SK-N-SH (cell line): ENCODE results near the gene TRAF1. TPM values are rescaled to one million over a fixed set of nuclear protein-coding genes. Genes with fewer than 3 reads are reported as not detected.

Experiments used
- CTCF ChIA-PET: fragments of 300-600, 350-600 bp; formaldehyde crosslinking; extraction: SDS; loops from one replicate; lab custom pipeline; 2021; lab: Yijun Ruan, JAX
- POLR2A ChIA-PET: fragments of 350-600 bp; sonication (Branson Sonifier 250); formaldehyde crosslinking; extraction: SDS; loops from one replicate; lab custom pipeline; 2020; ENCODE audit warnings: antibody characterized with exemption, inconsistent platforms; lab: Yijun Ruan, JAX
- DNase-seq: peaks from one replicate; pipeline ENCODE4 v3.0.0; 2012
- H2AFZ ChIP-seq: fragments of 200-600 bp; sonication (generic); 2 replicates; pipeline ENCODE4 v1.8.1; 2016; ENCODE audit warnings: antibody characterized with exemption, mild to moderate bottlenecking, low read depth
- H3F3A ChIP-seq: fragments of 200-600 bp; sonication (generic); replicated peaks from 2 replicates; pipeline ENCODE3; 2016; ENCODE audit warnings: antibody characterized with exemption, mild to moderate bottlenecking; ENCODE audit not compliant: insufficient read depth
- H3K27ac ChIP-seq, 2 experiments: fragments of 200-500 bp in 1 of 2; fragments of 200-600 bp in 1 of 2; sonication (Bioruptor generic) in 1 of 2; sonication (generic), shearing (Covaris generic) in 1 of 2; 2 replicates each; pipeline versions ENCODE4 v1.5.1 to v1.6.1; 2014 to 2016; ENCODE audit warnings: low read depth in 2 of 2, inconsistent platforms in 1 of 2, low read length in 1 of 2, mild to moderate bottlenecking in 1 of 2, mixed read lengths in 1 of 2
- H3K27me3 ChIP-seq: fragments of 200-600 bp; sonication (generic), shearing (Covaris generic); 2 replicates; pipeline ENCODE4 v1.6.1; 2016; ENCODE audit warnings: mixed run types; ENCODE audit not compliant: insufficient read depth
- H3K36me3 ChIP-seq, 2 experiments: fragments of 200-500 bp in 1 of 2; fragments of 200-600 bp in 1 of 2; sonication (Bioruptor generic) in 1 of 2; sonication (generic) in 1 of 2; replicated peaks in 1 of 2; 2 replicates each; pipeline versions ENCODE3 to v1.5.1; 2014 to 2016; ENCODE audit warnings: low read length in 1 of 2, mild to moderate bottlenecking in 1 of 2; ENCODE audit not compliant: insufficient read depth in 2 of 2, control insufficient read depth in 1 of 2
- H3K4me1 ChIP-seq, 2 experiments: fragments of 200-500 bp in 1 of 2; fragments of 200-600 bp in 1 of 2; sonication (Bioruptor generic) in 1 of 2; sonication (generic), shearing (Covaris generic) in 1 of 2; 2 replicates each; pipeline versions ENCODE4 v1.5.1 to v1.6.1; 2014 to 2016; ENCODE audit warnings: low read depth in 1 of 2, low read length in 1 of 2, mixed run types in 1 of 2; ENCODE audit not compliant: insufficient read depth in 2 of 2, control insufficient read depth in 1 of 2
- H3K4me2 ChIP-seq: fragments of 200-600 bp; sonication (generic), shearing (Covaris generic); 2 replicates; pipeline ENCODE4 v1.6.1; 2017; ENCODE audit warnings: mixed run types
- H3K4me3 ChIP-seq, 2 experiments: fragments of 200-500 bp in 1 of 2; fragments of 200-600 bp in 1 of 2; sonication (Bioruptor generic) in 1 of 2; sonication (generic), shearing (Covaris generic) in 1 of 2; 2 replicates each; pipeline versions ENCODE4 v1.5.1 to v1.8.1; 2014 to 2016; ENCODE audit warnings: low read depth in 2 of 2, inconsistent platforms in 1 of 2, low read length in 1 of 2, mild to moderate bottlenecking in 1 of 2, mixed read lengths in 1 of 2, moderate library complexity in 1 of 2
- H3K79me2 ChIP-seq: fragments of 200-600 bp; sonication (generic); 2 replicates; pipeline ENCODE4 v1.8.1; 2017; ENCODE audit warnings: mild to moderate bottlenecking; ENCODE audit not compliant: insufficient read depth
- H3K9ac ChIP-seq: fragments of 200-600 bp; sonication (generic); 2 replicates; pipeline ENCODE4 v1.6.1; 2017; ENCODE audit warnings: mixed run types
- H3K9me2 ChIP-seq: fragments of 200-600 bp; sonication (generic); 2 replicates; pipeline ENCODE4 v1.6.1; 2017; ENCODE audit warnings: mixed run types
- H3K9me3 ChIP-seq: fragments of 200-600 bp; sonication (generic); 2 replicates; pipeline ENCODE4 v1.6.1; 2017; ENCODE audit warnings: mixed run types, mild to moderate bottlenecking, moderate library complexity
- H4K20me1 ChIP-seq: fragments of 200-600 bp; sonication (generic); 2 replicates; pipeline ENCODE4 v1.6.1; 2017; ENCODE audit warnings: mild to moderate bottlenecking, mixed run types; ENCODE audit not compliant: insufficient read depth
- CTCF ChIP-seq: fragments of 200-600 bp; sonication (generic); IDR thresholded peaks from 2 replicates; pipeline ENCODE4 v1.6.1; 2017; ENCODE audit warnings: antibody characterized with exemption, mild to moderate bottlenecking, moderate library complexity
- ELF1 ChIP-seq: IDR thresholded peaks from 2 replicates; pipeline ENCODE4 v1.4.0; 2012
- FOXM1 ChIP-seq: IDR thresholded peaks from 2 replicates; pipeline ENCODE4 v1.4.0; 2012; ENCODE audit warnings: low read depth, mild to moderate bottlenecking
- GABPA ChIP-seq: IDR thresholded peaks from 2 replicates; pipeline ENCODE4 v1.4.0; 2012; ENCODE audit warnings: low read depth, mild to moderate bottlenecking
- GATA2 ChIP-seq: sonication (generic); formaldehyde crosslinking; IDR thresholded peaks from 2 replicates; pipeline ENCODE4 v1.5.0; 2020; ENCODE audit warnings: mild to moderate bottlenecking, missing genetic modification reagents
- MAX ChIP-seq: IDR thresholded peaks from 2 replicates; pipeline ENCODE4 v1.4.0; 2012; ENCODE audit warnings: low read depth
- MXI1 ChIP-seq: IDR thresholded peaks from 2 replicates; pipeline ENCODE4 v1.6.1; 2012; ENCODE audit warnings: mild to moderate bottlenecking, low read depth, low read length, improper control_type of control experiment
- NRF1 ChIP-seq: IDR thresholded peaks from 2 replicates; pipeline ENCODE4 v1.6.1; 2012; ENCODE audit warnings: low read depth, mild to moderate bottlenecking, low read length
- PBX3 ChIP-seq: IDR thresholded peaks from 2 replicates; pipeline ENCODE4; 2012
- POLR2AphosphoS5 ChIP-seq: IDR thresholded peaks from 2 replicates; pipeline ENCODE4 v1.6.1; 2012; ENCODE audit warnings: low read depth, low read length
- RAD21 ChIP-seq: IDR thresholded peaks from 2 replicates; pipeline ENCODE4 v1.6.1; 2012; ENCODE audit warnings: mild to moderate bottlenecking, low read length
- RFX5 ChIP-seq: IDR thresholded peaks from 2 replicates; pipeline ENCODE4 v1.6.1; 2012; ENCODE audit warnings: mild to moderate bottlenecking, improper control_type of control experiment, low read length
- SIN3A ChIP-seq: IDR thresholded peaks from 2 replicates; pipeline ENCODE4 v1.6.1; 2012; ENCODE audit warnings: low read depth, mild to moderate bottlenecking, low read length, moderate library complexity, borderline replicate concordance
- TAF1 ChIP-seq: IDR thresholded peaks from 2 replicates; pipeline ENCODE4 v1.6.1; 2012; ENCODE audit warnings: low read depth, mild to moderate bottlenecking, low read length, moderate library complexity, borderline replicate concordance
- USF2 ChIP-seq: fragments of 150-350 bp; IDR thresholded peaks from 2 replicates; pipeline ENCODE4 v1.6.1; 2017; ENCODE audit warnings: antibody characterized with exemption, low read length, low read depth, borderline replicate concordance
- ZBTB33 ChIP-seq: IDR thresholded peaks from 2 replicates; pipeline ENCODE4 v1.4.0; 2012; ENCODE audit warnings: low read depth, borderline replicate concordance
- WGBS: methylation state at CpG from one replicate; pipeline ENCODE4 v1.1.6; 2017; ENCODE audit warnings: low lambda C conversion rate; 5-methylcytosine and 5-hydroxymethylcytosine counted together
- polyA plus RNA-seq, 3 experiments: library from polyadenylated mRNA; depleted of rRNA; stranded (reverse); fragments of >200 nt; gene quantifications; 2 replicates each; pipeline ENCODE4 v1.2.3, GENCODE V29; 2012

TRAF1 gene
- polyA plus RNA-seq, 1 of the 3 experiments (the other 2 are of a cell fraction), result 1.2 TPM

- no peak for TF ChIP-seq ZBTB33
- no peak for TF ChIP-seq CTCF
- no peak for TF ChIP-seq USF2
- TF ChIP-seq TAF1, result no peak
These were observed 32.1 kb downstream of the TRAF1 start (continued) for GRCh38 chr9:120894321-120895148.

GRCh38 chr9:120893611-120894307, 32.8 kb downstream of the TRAF1 start:
- H3K4me3 ChIP-seq, result no peak overlapping the region
- H3K9me3 ChIP-seq, result no peaks in the 10 kb centered on the region
- H3K4me2 ChIP-seq, result no peak overlapping the region
- H3K27ac ChIP-seq, result no peak overlapping the region
- no peak overlapping the region for H3K9ac ChIP-seq
- ChIA-PET CTCF (interaction anchor here (1.4 kb wide), 1 partner anchor 13 kb away, joined by 3 read pairs; no protein-coding TSS in a partner anchor), POLR2A (no interaction called here)
- WGBS, result 87% methylated on average over 4 of the region's 13 CpGs
- no peak for DNase-seq
- H3F3A ChIP-seq, result peaks cover 11% of the 10 kb centered on the region
- no peaks in the 10 kb centered on the region for H3K27me3 ChIP-seq
- no peaks in the 10 kb centered on the region for H3K9me2 ChIP-seq
- H3K79me2 ChIP-seq, result no peaks in the 10 kb centered on the region
- no peak overlapping the region for H2AFZ ChIP-seq
- H3K4me1 ChIP-seq, result no peaks in the 10 kb centered on the region; a peak in 1 of 4 replicates
- H3K36me3 ChIP-seq, result no peaks in the 10 kb centered on the region
- no peaks in the 10 kb centered on the region for H4K20me1 ChIP-seq
- TF ChIP-seq USF2 (no peak), FOXM1 (no peak), RAD21 (no peak), MXI1 (no peak), SIN3A (no peak), ELF1 (no peak), ZBTB33 (no peak), GABPA (no peak), PBX3 (no peak), CTCF (no peak), POLR2AphosphoS5 (no peak), RFX5 (no peak), NRF1 (no peak), GATA2 (no peak), MAX (no peak)
